Activated CD4-positive, CD25-positive, alpha-beta regulatory T cell (primary cell): Measurements from ENCODE around the gene MERTK.
A peak's percentile ranks its signal among the peaks of the same experiment; 100 is the strongest.
"Not testable (repeated sequence)": the region's sequence is repeated elsewhere in the genome, so short reads cannot be mapped to it uniquely, and the experiment has no call there.

Experiments used
- DNase-seq, 4 experiments: peaks; one replicate each; lab custom pipeline; 2025; lab: John Stamatoyannopoulos, UW

MERTK gene

GRCh38 chr2:111897924-111898702 is at the start of gene MERTK:
MERTK (plus strand) TSS chr2:111898607; CDS start chr2:111898736, 129 bp downstream.
- peak in 2 of 4 experiments; percentile 6 to 20 for DNase-seq

- DNase-seq = peak in 1 of 4 experiments; percentile 7
Observed at GRCh38 chr2:111850646-111851045, 47.8 kb upstream of the MERTK start.

DNA sequence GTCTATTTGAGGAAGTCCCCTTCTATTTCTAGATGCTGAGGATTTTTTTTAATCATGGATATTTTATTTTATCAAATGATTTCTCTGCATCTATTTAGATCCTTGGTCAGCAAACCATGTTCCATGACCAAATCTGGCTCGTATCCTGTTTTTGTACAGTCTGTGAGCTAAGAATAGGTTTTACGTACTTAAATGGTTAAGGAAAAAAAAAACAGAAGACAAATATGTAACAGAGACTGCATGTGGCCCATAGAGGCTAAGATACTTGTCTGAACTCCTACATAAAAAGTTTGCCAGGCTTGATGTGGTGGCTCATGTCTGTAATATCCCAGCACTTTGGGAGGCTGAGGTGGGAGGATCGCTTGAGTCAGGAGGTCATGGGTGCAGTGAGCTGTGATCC is 45.9 kb upstream of the MERTK start:
- DNase-seq = not testable (repeated sequence)

DNA sequence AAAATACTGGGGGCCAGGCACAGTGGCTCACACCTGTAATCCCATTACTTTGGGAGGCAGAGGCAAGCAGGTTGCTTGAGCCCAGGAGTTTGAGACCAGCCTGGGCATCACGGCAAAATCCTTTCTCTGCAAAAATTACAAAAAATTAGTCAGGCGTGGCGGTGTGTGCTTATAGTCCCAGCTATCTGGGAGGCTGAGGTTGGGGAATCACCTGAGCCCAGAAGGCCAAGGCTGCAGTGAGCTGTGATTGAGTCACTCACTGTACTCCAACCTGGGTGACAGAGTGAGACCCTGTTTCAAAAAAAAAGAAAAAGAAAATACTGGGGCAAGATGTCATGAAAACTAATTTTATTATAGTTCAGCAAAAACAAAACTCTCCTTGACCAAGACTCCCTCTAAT is 38.4 kb upstream of the MERTK start:
- DNase-seq = not testable (repeated sequence)

DNA sequence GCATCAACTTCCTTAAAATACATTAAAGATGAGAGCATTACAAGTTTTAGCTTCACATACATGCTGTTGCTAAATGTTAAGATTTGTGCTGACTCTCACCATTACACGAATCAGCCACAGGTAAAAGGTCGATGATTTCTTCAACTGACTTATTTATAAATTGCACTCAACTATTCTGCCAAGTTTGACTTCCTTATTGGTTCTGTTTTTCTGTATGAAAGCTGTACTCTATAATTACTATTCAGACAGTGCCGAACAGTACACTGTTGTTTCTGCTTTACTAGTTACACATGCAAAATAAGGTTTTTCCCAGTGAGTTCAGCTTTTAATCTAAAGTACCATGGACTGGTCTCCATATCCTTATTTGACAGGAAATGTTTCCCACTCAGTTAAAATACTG is 33.3 kb upstream of the MERTK start:
- DNase-seq = not testable (repeated sequence)

GRCh38 chr2:111872806-111873205 is 25.6 kb upstream of the MERTK start:
- not testable (repeated sequence) for DNase-seq

DNA sequence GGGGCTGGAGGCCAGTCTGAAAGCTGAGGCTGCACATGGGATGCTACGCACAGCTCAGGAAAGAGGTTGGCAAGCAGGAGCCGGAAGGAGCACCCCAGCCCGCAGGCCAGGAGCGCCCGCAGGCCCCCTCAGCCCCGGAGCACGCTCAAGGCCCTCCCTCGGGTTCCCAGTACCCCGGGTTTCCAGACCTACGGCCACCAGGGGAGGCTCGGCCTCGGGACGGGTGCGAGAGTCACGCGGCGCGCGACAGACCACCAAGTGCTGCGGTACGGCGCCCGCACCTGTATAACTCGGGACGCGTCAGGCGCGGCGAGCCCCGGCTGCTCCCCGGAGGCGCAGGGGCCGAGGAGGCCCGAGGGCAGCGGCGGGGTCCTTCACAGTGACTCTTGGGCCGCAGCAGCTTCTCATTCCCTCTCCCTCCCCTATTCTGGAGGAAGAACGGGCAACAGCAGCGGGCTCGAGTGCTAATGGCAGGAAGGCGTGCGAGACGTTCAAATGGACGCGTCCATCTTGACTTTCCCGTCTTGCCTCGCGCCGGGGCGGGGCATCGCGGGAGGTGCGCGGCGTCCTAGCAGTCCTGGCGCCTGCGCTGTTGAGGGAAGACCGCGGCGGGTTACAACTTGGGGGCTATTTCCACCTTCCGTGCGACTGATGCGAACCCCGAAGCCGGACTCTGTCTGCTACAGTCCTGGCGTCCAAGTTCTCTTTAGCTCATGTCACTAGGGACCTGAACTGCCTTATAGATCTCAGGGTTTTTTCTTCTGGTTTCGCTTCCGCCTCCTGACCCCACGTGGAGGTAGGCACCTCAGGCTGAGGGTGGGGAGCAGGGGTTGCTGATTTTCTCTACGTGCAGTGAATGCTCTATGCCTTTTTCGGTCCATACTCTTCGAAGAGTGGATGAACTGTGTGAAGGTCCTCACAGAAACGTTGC is 14.5 kb upstream of the MERTK start, which contains the start of gene ANAPC1:
Gene ANAPC1, minus strand, starts transcription at position 533 of the 931 bp plus-strand sequence. CDS start 3,368 bp downstream, outside the sequence.
- peak; percentile 74 to 80 (median 76) for DNase-seq

GRCh38 chr2:111884592-111884964 is 13.8 kb upstream of the MERTK start:
- DNase-seq = no peak

DNA sequence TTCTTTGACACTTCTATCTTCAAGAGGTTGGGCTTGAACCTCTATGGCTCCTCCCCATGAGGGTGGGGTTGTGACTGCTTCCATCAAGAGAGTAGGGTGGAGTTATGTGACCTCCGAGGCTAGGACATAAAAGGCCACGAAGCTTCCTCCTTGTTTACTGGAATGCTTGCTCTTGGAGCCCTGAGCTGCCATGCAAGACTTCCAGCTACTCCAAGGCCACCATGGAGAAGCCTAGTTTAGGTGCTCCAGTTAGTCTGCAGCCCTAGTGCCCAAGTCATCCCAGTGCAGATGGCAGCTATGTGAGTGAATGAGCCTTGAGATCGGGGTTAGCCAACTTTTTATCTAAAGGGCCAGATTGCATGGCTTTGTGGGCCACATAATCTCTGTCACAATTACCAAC is 2.4 kb upstream of the MERTK start:
- DNase-seq = no peak

- DNase-seq = no peak
Observed at GRCh38 chr2:111896576-111896975, 1.8 kb upstream of the MERTK start.

DNA sequence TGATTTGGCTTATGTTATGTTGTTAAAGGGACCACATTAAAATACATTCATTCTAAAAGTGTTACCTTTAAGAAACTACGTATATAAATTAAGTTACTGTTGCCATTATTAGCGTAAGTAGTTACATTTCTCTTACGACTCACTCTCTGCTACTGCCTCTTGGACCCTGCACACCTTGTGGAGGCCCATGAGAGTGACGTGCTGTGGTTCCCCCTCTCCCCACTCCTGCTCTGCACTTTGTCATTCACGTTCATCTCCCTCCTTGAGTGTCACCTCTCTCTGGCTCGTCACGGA is 830 bp upstream of the MERTK start:
- no peak for DNase-seq

DNA sequence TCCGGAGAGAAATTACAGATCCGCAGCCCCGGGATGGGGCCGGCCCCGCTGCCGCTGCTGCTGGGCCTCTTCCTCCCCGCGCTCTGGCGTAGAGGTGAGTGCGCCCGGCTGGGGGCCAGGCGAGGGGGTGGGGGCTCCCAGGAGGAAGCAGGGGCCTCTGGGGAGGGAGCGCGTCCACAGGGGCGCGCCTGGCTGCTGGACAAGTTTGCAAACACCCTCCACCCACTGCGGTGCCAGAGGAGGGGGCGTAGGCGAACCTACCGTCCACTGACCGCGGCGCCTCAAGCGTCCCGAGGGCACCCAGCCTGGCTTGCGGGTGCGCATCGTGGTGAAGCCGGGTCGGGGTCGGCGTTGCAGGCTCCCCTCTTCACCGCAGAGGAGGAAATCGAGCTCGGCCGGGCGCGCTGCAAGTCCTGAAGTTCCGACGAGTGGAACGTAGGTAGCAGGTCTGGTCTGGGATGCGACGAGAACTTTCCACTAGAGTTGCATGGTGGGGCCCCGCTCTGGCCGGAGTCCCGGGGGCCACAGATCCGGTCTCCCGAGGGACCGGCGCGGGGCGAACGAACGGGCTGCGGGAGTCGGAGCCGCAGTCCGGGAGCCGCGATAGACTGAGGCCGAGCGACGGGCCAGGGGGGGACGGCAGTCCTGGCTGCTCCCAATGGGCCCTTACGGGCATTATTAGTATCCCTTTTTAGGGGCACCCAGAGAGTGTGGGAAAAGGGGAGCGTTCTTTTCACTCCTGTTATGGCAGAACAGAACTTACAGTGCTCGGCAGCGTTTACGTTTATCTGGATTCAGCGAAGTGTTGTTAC is 502 bp downstream of the MERTK start:
- DNase-seq = no peak

DNA sequence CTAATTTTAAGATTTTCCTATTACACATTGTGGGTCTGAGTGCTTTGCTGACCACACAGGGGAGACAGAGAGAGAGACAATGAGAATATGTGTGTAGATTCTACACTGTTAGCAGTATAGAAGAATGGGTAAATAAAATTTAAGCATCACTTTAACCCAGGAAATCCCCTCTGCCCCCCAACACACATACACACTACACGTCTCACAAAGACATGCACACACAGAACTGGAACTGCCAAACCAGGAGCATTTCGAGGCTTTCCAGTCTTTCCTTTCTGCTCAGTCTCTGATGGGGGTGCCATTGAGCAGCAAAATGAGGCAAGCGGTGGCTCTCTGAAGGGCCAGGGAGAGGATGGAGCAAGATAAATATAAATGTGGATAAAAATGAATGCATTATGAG is 2.5 kb downstream of the MERTK start:
- DNase-seq = no peak

DNA sequence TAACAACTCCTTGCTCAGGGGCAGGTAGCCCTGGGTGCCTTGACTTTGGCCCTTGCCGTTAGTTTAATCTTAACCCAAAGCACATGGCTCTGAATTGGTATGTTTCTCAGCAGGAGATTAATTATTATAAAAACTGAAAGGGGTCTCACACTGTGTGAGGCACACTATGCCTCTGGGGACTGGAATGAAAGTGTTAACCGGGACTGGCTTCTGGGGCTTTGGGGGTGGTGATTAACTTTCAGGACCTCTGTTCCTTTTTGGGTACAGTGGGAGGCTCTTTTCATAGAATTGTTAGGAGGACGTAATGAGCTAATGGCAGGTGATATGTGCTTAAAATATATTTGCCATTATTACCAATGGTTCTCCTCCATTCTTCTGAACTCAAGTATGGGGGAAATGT is 5.1 kb downstream of the MERTK start:
- DNase-seq = no peak

- no peak for DNase-seq
Observed at GRCh38 chr2:111903930-111904439, 5.6 kb downstream of the MERTK start.

DNA sequence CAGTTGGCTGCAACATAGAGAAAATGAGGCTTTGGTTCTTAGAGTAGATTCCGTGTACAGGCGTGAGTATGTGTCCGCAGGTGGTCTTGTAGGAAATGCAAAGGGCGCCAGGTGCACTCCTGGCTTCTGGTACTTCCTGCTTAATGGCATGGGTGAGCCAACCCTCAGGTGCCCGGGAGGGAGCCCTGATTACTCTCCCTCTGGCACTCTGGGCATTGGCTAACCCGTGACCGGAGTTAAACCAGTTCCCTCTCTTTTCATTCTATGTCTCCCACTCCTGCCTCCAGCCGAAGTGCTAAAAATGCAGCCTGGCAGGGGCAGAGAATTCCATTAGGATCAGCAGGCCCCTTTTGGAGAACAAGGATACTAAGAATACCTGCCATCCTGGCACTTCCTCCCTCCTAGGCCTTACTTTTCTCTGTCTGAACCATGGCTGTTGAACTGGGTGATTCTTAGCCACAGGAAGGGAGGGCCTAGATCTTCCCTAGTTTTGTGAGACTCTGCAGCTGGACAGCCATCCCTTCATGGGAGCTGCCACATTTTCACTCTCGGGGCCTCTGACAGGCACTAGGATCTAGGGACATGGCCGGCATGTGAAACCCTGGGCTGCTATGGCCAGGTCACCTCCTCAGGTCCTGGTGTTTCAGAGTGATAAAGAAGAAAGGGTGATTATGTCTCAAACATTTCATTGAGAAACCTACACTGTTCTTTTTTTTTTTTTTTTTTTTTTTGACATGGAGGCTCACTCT is 6.5 kb downstream of the MERTK start:
- DNase-seq = no peak

DNA sequence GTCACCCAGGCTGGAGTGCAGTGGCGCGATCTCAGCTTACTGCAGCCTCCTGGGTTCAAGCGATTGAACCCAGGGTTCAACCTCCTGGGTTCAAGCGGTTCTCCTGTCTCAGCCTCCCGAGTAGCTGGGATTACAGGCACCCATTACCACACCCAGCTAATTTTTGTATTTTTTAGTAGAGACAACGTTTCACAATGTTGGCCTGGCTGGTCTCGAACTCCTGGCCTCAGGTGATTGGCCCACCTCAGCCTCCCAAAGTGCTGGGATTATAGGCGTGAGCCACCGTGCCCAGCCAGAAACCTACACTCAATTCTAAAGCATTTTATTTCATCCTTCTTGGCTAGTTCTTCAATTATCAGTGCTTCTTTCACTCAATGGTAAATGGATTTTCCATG is 7.1 kb downstream of the MERTK start:
- DNase-seq = not testable (repeated sequence)

- no peak for DNase-seq
Observed at GRCh38 chr2:111905990-111906735, 7.8 kb downstream of the MERTK start.

- no peak for DNase-seq
Observed at GRCh38 chr2:111908578-111908977, 10.2 kb downstream of the MERTK start.

DNA sequence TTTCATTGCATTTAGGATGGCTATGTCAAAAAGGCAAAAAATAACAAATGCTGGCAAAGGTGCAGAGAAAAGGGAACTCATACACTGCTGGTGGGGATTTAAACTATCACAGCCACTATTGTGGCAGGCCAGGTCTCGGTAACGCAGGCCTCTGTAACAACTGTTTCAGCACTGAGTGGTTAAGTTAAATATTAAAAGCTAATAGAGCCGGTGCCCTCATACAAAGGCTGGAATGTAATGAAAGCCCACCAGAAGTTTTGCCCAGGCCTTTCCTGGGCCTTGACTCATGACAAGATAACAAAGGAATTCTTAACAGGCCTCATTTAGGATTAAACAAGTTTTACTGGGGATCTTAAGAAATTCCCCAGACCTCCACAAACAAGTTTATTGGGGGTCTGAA is 10.7 kb downstream of the MERTK start:
- DNase-seq = no peak
